ENCODE measurements around the gene SLC5A5. TPM values are rescaled to one million over a fixed set of nuclear protein-coding genes. Genes with fewer than 3 reads are reported as not detected.

SLC5A5 gene
- total and polyA plus RNA-seq, 2 of the 8 experiments (the other 6 are each of a cell fraction or from before 2014, with no cell fraction given): 1.5 to 1.8 TPM

GRCh38 chr19:17879466-17879865 lies 7.7 kb downstream of the SLC5A5 start:
- POLR2A ChIA-PET (ENCODE audit: partially characterized antibody): interaction anchor here (5.2 to 5.8 kb wide), 2 partner anchors 15 to 19 kb away, joined by 26 to 30 read pairs; partner anchors contain the start of gene RPL18A
- Histone ChIP-seq H3K4ac (replicated peaks; ENCODE audit: insufficient read length, low read depth, low read length) (no peak overlapping the region), H4K20me1 (replicated peaks in 1 of 2; ENCODE audit: control insufficient read depth in 1 of 2, insufficient read depth in 2 of 2, low read length in 2 of 2) (no peaks in the 10 kb centered on the region), H2BK15ac (ENCODE audit: low read length) (no peak overlapping the region), H2BK12ac (ENCODE audit: low read depth, low read length) (no peak overlapping the region), H2BK5ac (ENCODE audit: low read depth, low read length) (no peak overlapping the region), H3K56ac (replicated peaks; ENCODE audit: insufficient read length, low read depth, low read length) (no peak overlapping the region), H3K4me3 (ENCODE audit: extremely low read depth in 1 of 4, insufficient read depth in 2 of 4, low read depth in 3 of 4, low read length in 4 of 4) (no peak overlapping the region), H3K79me2 (ENCODE audit: control insufficient read depth in 1 of 2, insufficient read depth in 2 of 2, low read length in 2 of 2) (no peaks in the 10 kb centered on the region), H3K14ac (ENCODE audit: insufficient read length) (no peak overlapping the region), H3K27ac (ENCODE audit: low read depth, low read length) (no peak overlapping the region), H4K5ac (ENCODE audit: insufficient read length, low read depth, low read length) (no peak overlapping the region), H3K4me1 (replicated peaks in 1 of 4; ENCODE audit: control insufficient read depth in 3 of 4, insufficient read depth in 4 of 4, low read length in 3 of 4) (no peaks in the 10 kb centered on the region), H2AK5ac (ENCODE audit: low read depth, low read length) (no peak overlapping the region), H3K18ac (ENCODE audit: extremely low read depth, low read length) (no peak overlapping the region), H3K79me1 (ENCODE audit: low read depth, low read length) (no peaks in the 10 kb centered on the region), H3K23me2 (ENCODE audit: low read depth, low read length) (peaks cover 3% of the 10 kb centered on the region; the same call in 1 of the 2 replicates), H2BK120ac (replicated peaks; ENCODE audit: low read depth, low read length) (no peak overlapping the region), H2AFZ (ENCODE audit: low read length) (no peak overlapping the region), H3K36me3 (ENCODE audit: control insufficient read depth in 2 of 4, insufficient read depth in 4 of 4, low read length in 3 of 4) (no peaks in the 10 kb centered on the region), H3K4me2 (ENCODE audit: insufficient read depth in 1 of 2, low read depth in 2 of 2, low read length in 2 of 2) (no peak overlapping the region), H4K91ac (replicated peaks; ENCODE audit: insufficient read length, low read length) (no peak overlapping the region), H3K27me3 (replicated peaks in 1 of 4; ENCODE audit: control insufficient read depth in 3 of 4, extremely low read depth in 1 of 4, insufficient read depth in 3 of 4, low read length in 3 of 4) (no peaks in the 10 kb centered on the region), H4K8ac (ENCODE audit: extremely low read depth, insufficient read depth, low read length) (no peak overlapping the region), H3K9me3 (ENCODE audit: insufficient read depth in 2 of 2, low read depth in 1 of 2, low read length in 1 of 2) (no peaks in the 10 kb centered on the region), H3K9ac (replicated peaks in 1 of 4; ENCODE audit: extremely low read depth in 1 of 4, low read depth in 3 of 4, low read length in 3 of 4) (no peak overlapping the region), H2BK20ac (ENCODE audit: low read length) (no peak overlapping the region), H3K23ac (ENCODE audit: insufficient read length) (no peak overlapping the region)
- TF ChIP-seq ATF3 (IDR thresholded peaks at IDR 0.05; ENCODE audit: insufficient read depth, low read depth, low read length) (no peak), SIRT6 (IDR thresholded peaks at IDR 0.05; ENCODE audit: low read length) (no peak), BACH1 (IDR thresholded peaks at IDR 0.05; ENCODE audit: low read length) (no peak)
- no peak for FAIRE-seq
- DNase-seq (ENCODE audit: low read depth in 1 of 2, low spot score in 2 of 2): no peak
- whole genome bisulfite sequencing, 2 experiments (ENCODE audit: extremely low coverage in 1 of 2, insufficient coverage in 1 of 2, insufficient read length in 1 of 2, insufficient replicate concordance in 2 of 2, low coverage in 1 of 2, low lambda C conversion rate in 2 of 2, missing lambda C conversion rate in 1 of 2): 92% methylated on average over 7 of the region's 7 CpGs; no CpG with 5 or more reads in 1 of the 2 experiments
- CTCF ChIA-PET (ENCODE audit: partially characterized antibody): interaction anchor here (1.7 to 1.8 kb wide), 2 partner anchors 20 to 53 kb away, joined by 4 to 5 read pairs; partner anchors contain the start of genes CCDC124 and RPL18A
